Stimulated activated CD8-positive, alpha-beta memory T cell treated with anti-CD3 and anti-CD28 coated beads, Interleukin-4, amount 100 ng/mL, for 24 hours (primary cell): ENCODE data around the gene FAM118B.
"Not testable (repeated sequence)": the region's sequence is repeated elsewhere in the genome, so short reads cannot be mapped to it uniquely, and the experiment has no call there.

Experiments used
- DNase-seq: peaks from one replicate; pipeline ENCODE4 v3.0.0-alpha.2; 2020; ENCODE audit warnings: low read depth

FAM118B gene

GRCh38 chr11:126277322-126277721, 65.7 kb downstream of the FAM118B start:
- DNase-seq = no peak

DNA sequence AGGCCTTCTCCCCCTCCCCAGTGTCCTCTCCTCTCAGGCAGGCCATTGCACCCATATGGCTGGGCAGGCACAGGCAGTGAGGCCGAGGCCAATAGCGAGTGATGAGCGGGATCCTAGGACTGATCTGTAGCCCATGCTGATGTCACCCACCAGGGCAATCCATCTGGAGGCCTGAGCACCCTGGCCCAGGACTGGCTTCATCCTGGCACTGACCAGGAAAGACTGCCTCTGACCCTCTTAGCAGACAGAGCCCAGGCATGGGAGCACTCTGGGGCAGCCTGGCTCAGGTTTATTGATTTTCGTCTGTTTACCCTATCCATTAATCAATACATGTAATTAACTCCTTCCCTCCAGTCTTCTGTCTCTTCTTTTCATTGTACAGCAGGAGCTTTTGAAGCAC, 66.2 kb downstream of the FAM118B start:
- DNase-seq = no peak

DNA sequence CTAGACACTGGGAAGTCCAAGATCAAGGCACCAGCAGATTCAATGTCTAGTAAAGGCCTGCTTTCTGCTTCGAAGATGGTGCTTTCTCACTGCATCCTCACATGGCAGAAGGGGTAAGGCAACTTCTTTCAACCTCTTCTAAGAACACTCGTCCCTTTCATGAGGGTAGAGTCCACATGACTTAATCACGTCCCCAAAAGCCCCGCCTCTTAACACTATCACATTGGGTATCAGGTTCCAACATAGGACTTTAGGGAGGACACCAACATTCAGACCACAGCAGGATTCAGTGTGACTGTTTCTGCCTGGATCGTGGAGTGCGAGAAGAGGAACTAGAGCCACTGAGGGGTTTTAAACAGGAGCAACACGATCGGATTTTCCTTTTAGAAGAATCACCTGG, 67.6 kb downstream of the FAM118B start:
- no peak for DNase-seq

- DNase-seq = no peak
Observed at GRCh38 chr11:126280595-126280994, 69.0 kb downstream of the FAM118B start.

DNA sequence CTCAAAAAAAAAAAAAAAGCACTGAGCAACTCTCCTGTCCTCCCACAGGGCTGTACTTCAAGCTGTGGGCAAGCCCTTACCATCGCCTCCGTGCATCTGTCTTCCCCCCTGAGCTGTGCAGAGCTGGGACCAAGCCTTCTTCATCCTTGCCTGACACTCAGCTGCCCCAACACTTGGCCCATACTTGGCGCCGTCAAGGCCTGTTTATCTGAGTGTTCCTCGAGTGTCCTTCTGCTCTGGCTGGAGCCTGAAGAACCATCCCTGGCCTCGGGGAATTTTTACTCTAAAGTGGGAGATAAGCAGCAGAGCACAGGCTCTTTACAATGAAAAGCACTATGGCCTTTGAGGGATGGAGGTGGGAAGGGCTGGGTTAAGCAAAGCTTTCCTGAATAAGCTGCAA, 69.7 kb downstream of the FAM118B start:
- no peak for DNase-seq

DNA sequence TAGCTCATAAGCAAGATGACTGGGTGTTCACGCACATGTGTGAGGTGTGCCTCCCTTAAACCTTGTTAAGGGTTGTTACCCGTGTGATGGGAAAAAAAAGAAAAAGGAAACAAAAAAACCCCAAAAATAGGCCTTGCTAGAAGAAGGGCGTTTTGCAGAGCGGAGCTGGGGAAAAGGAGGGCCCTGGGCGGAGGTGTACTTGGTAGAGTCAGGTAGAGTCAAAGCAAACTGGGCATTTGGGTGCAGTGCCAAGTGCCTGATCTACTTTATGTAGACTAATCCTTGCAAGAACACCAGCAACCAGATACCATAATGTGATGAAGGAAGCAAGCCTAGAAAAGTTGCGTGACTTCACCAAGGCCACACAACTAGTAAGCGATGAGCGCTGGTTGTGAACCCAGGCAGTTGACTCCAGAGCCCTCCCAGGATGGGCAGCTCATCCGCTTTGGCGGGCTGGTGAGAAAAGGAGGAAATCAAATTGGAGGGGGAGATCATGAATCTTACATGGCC, 70.1 kb downstream of the FAM118B start:
- no peak for DNase-seq

DNA sequence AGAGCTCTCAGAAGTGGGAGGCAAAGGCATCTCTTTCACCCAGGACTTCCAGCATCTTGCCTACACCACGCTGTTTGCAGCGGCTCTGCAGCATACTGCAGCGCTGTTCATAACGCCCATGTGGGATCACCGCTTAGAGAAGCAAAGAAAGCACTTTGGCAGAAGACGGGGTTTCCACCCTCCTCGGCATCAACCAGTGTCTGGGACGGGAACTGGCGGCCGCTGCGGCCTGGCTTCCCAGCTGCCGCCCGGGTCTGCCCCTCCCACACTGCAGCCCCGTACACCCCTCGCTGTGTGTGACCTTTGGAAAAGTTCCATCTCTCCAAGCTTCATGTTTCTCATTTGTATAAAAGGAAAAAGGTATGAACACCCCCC, 70.8 kb downstream of the FAM118B start:
- DNase-seq = no peak

GRCh38 chr11:126282736-126283591, 71.4 kb downstream of the FAM118B start, which contains the start of gene TIRAP:
Gene TIRAP, plus strand, starts transcription at chr11:126283093. Its CDS starts 7,802 bp downstream, at chr11:126290895.
- peak; percentile 33 for DNase-seq

DNA sequence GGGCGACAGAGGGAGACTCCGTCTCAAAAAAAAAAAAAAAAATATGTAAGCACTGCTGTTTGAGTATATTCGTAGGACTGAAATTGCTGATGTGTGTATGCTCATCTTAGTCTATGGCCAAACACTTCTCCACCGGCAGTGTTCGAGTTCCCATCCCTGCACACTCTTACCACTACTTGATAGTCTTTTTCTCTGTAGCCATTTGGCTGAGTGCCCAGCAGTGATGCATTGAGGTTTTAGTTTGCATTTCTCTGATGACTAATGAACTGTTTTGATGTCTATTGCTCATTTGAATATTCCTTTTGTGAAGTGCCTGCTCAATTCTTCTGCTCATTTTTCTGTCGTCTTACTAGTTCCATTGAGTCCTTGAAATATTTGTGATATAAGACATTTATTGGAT, 73.2 kb downstream of the FAM118B start:
- peak; percentile 77 for DNase-seq

DNA sequence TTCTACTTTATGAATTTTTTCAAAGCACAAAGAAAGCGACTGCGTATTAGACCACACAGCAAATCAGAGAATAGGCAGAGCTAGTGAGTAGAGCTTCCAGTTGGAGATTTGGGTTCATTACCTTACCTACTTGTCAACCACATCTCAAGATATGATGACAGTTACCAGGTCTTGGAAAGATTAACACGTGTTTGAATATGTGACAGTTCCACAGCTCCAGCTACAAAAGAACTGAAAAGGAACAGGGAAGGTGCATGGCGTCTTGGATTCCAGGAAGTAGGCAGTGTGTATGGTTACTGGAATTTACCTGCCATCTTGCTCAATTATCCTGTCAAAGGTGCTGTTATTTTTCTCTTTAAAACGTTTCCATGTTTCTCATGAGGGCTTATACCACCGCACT, 76.7 kb downstream of the FAM118B start:
- DNase-seq = no peak

DNA sequence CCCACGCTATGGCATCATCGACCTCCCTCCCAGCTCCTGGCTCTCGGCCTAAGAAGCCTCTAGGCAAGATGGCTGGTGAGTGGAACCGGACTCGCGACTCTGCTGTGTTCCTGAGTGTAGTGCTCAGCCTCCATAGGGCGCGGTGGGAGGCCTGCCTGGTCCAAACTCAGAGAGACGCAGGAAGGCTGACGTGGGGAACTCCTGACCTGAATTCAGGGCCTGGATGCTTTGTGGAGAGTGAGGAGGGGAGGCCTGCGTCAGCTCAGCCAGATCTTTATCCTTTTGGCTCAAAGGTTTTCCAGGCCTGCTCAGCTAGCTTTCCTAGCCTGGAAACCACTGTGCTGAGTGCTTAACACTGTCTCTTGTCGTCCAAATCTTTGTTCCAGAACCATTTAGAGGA, 79.3 kb downstream of the FAM118B start:
- no peak for DNase-seq

GRCh38 chr11:126293726-126294125, 82.1 kb downstream of the FAM118B start:
- no peak for DNase-seq

DNA sequence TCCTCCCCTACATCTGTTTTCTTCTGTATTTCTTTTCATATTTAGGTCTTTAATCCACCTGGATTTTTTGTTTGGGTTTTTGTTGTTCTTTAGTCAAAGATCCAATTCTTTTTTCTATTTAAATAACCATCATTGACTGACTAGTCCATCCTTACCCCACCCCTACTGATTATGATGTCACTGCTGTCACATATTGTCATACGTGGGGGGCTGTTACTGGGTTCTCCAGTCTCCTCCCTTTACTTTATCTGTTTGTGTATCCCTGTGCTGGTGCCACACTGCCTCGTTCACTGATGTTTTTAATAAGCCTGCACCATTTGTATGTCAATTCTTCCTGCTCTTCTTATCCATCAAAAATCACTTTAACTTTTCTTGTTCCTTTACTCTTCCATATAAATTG, 85.4 kb downstream of the FAM118B start:
- DNase-seq = no peak

GRCh38 chr11:126303623-126304456, 92.3 kb downstream of the FAM118B start, which contains the start of gene DCPS:
Gene DCPS, plus strand, starts transcription at chr11:126304060. Its CDS starts 21 bp downstream, at chr11:126304081.
- DNase-seq = peak; percentile 79

GRCh38 chr11:126304457-126305075, 93.0 kb downstream of the FAM118B start:
- no peak for DNase-seq

DNA sequence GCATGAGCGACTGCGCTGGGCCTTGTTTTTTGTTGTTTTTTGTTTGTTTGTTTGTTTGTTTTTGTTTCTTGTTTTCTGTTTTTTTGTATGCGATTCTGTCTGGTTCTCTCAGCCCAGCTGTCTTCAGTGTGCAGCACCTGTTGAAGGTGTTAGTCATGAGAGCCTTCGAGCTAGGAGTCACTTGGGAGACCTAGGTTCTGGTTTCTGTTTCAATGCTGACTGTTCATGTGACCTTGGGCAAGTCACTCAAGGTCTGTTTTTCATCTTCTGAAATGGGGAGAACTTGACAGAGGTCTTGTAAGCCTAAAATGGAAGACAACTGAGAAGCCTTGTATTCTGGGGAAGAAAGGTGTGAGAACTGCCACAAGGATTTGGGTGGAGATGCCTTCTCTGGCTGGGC, 94.1 kb downstream of the FAM118B start:
- DNase-seq = no peak

DNA sequence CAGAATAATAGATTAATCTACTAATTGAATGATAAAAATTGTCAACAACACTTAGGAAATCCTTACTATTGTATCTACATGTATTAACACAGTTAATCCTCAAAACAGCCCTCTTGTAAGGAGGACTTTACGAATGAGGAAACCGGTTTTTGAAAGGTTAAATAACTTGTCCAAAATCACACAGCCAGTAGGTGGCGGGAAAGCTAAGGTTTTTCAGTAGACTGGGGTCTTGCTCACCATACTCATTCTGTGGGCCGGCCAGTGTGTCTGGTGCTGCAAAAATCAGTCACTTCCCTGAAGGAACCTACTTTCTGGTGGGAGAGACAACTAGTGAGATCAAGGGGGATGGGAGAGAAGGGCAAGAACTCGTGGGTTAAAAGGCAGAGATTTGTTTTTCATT, 96.1 kb downstream of the FAM118B start:
- no peak for DNase-seq

DNA sequence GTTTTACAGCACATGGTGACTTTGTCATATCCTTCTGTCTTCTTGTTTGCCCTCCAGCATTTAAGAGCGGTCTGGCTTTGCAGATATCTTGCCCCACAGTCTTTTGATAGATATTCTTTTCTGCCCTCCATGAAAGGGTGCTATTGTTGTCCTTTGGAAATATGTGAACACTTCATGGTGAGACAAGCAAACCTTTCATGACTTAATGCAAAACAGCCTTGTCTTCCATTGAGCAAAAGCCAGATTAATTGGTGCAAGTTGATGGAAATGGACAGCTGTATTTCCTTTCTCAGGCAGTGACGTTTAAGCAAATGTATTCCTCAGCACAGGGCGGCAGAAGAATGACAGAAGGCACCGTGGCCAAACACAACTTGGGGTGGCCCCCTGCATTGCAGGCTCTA, 96.7 kb downstream of the FAM118B start:
- no peak for DNase-seq

DNA sequence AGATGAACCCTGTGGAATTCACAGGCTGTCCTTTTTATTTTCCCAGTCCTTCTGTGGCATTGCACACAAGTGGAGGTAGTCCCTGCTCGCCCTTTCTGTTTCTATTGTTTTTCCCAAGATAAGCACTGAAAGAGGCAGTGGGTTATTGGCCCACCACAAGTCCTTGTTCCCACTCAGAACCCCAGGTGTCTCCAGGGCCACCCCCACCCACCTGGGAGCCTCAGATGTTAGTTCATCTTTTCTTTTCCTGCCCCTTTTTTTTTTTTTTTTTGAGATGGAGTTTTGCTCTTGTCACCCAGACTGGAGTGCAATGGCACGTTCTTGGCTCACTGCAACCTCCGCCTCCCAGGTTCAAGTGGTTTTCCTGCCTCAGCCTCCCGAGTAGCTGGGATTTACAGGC, 97.2 kb downstream of the FAM118B start:
- not testable (repeated sequence) for DNase-seq

DNA sequence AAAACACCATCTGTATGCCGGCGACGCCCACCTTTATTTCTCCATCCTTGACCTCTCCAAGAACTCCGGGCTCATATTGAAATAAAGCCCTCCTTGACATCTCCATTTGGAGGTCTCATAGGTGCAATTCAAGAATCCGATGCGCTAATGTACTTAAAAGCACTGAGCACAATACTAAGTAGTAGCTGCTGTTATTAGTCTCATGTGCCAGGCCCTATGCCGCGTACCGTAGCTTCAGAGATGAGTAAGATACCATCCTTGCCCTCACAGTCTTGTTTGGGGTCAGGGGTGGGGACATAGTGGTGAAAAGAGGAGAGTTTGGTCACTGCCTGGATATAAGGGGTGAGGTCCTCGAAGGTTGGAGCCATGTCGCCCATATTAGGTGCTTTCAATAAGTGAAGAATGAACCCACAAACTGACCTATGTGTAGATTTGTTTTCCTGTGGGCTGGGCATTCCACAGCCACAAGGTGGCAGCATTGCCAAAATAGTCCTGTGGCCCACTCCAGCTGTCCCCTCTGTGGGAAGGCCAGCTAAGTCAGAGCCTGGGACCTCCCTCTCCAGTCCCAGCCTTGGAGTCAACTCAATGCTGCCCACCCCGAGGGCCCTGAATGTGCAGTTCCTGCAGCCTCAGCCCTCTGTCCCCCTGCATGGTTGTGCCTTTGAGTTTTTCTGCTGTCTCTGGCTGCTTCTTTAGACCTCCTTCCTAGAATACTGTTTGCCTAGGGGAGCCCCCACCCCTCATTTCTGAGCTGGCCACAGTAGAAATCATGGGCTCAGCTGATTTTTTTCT, 98.8 kb downstream of the FAM118B start:
- DNase-seq = peak; percentile 42

DNA sequence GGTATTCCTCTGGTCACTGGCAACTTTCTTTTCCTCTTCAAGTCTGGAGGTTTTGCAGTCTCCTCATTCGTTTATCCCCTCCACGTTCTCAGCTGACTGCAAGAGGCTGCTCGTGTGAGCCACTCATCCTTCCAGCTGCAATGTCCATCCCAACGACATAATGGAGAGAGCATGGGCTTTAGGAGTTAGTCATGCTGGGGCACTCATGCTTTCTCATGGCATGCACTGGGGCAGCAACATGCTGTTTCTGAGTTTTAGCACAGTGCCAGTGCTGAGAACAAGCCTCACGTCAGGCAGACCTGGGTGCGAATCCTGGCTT, 99.4 kb downstream of the FAM118B start:
- no peak for DNase-seq
